NCI-H1930 (cell line): ENCODE data around the gene VSTM4.

Source experiments
- DNase-seq, 2 experiments: peaks; one replicate each; lab custom pipeline; 2025; lab: John Stamatoyannopoulos, UW

VSTM4 gene

GRCh38 chr10:49091450-49092210 is 23.7 kb downstream of the VSTM4 start:
- no peak for DNase-seq

- no peak for DNase-seq
Observed at GRCh38 chr10:49090696-49091380, 24.5 kb downstream of the VSTM4 start.

- DNase-seq, result no peak
Observed at GRCh38 chr10:49090189-49090575, 25.1 kb downstream of the VSTM4 start.

DNA sequence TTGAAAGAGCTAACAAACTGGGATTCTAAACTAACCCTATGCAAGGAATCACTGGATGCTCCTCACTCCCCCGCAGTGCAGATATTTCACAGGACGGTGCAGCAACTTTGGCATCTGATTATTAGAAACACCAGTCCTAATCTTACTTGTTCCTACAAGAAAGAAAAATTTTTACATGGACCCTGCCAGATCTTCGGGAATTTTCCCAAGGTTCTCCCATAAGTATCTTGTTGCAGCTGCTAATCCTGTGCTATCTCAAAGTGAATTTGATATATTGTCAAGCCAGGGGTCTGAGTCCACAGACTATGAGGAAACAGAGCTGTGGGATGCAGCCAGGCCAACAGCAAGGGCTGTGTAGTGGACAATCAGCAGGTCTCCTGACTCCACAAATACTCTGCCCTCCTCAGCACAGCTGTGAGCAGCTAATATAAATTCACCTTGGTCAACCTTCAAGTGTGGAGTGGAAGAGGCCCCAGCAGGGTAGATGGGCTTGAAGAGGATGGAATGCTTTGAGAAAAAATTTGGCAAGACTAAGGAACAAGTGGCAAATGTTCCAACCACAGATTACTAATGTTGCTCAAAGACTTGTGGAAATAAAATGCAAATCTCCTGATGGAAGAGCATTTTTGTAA is 25.6 kb downstream of the VSTM4 start:
- no peak for DNase-seq

- DNase-seq, result no peak
Observed at GRCh38 chr10:49089152-49089551, 26.2 kb downstream of the VSTM4 start.

- no peak for DNase-seq
Observed at GRCh38 chr10:49086889-49087288, 28.4 kb downstream of the VSTM4 start.

- DNase-seq, result no peak
Observed at GRCh38 chr10:49083261-49083660, 32.1 kb downstream of the VSTM4 start.

GRCh38 chr10:49082766-49083165 is 32.6 kb downstream of the VSTM4 start:
- DNase-seq, result no peak

- DNase-seq, result no peak
Observed at GRCh38 chr10:49081547-49082275, 33.6 kb downstream of the VSTM4 start.

DNA sequence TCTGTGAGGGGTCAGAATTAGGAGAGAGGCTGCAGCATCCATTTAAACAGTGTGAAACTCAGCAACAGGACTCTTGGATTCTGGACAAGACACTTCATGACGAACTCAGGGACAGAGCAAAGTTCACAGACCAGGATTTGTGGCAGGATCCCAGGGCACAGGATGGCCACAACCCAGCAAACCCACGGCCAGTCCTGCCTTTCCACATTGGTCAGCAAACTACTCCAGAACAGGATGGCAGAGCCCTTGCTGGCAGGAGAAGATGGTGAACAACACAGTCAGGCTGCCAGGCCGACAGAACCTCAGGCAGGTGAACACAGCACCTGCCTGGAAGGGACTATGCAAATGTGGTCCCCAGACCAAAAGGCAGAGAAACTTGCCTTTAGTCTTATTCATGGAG is 34.4 kb downstream of the VSTM4 start:
- DNase-seq, result no peak

DNA sequence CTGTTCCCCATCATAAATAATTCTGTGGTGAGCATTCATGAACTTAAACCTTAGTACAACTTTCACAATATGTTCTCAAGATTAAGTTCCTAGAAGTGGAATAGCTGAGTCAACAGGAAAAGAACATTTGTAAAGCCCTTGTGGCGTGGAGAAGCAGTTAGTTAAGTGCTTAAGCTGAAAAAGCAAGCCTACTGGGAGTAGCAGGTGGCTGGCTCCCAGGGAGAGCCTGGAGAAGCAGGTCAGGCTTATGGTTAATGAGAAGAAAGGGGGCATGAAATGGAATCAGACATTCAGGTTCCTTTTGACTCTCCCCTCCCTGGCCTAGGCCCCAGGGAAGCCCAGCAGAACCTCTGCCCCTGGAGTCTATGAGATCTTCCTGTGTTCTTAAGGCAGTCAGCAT is 35.3 kb downstream of the VSTM4 start:
- DNase-seq, result no peak

- DNase-seq, result no peak
Observed at GRCh38 chr10:49079499-49079898, 35.8 kb downstream of the VSTM4 start.

DNA sequence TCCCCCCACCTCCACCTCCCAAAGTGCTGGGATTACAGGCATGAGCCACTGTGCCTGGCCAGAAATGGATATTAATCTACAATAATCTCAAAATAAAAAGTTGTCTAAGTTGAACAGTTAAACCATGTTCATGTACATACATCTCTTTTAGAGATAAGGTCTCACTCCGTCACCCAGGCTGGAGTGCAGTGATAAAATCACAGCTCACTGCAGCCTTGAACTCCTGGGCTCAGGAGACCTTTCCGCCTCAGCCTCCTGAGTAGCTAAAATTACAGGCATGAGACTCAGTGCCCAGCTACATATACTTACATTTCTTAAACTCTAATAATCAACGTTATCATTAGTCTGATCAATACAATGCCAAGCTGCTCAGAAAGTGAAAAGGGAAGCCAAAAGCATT is 36.2 kb downstream of the VSTM4 start:
- no peak for DNase-seq

- DNase-seq, result no peak
Observed at GRCh38 chr10:49078433-49078832, 36.9 kb downstream of the VSTM4 start.

- DNase-seq, result no peak
Observed at GRCh38 chr10:49076741-49077521, 38.4 kb downstream of the VSTM4 start.

GRCh38 chr10:49076319-49076718 is 39.0 kb downstream of the VSTM4 start:
- DNase-seq, result no peak

GRCh38 chr10:49075743-49076142 is 39.6 kb downstream of the VSTM4 start:
- no peak for DNase-seq

DNA sequence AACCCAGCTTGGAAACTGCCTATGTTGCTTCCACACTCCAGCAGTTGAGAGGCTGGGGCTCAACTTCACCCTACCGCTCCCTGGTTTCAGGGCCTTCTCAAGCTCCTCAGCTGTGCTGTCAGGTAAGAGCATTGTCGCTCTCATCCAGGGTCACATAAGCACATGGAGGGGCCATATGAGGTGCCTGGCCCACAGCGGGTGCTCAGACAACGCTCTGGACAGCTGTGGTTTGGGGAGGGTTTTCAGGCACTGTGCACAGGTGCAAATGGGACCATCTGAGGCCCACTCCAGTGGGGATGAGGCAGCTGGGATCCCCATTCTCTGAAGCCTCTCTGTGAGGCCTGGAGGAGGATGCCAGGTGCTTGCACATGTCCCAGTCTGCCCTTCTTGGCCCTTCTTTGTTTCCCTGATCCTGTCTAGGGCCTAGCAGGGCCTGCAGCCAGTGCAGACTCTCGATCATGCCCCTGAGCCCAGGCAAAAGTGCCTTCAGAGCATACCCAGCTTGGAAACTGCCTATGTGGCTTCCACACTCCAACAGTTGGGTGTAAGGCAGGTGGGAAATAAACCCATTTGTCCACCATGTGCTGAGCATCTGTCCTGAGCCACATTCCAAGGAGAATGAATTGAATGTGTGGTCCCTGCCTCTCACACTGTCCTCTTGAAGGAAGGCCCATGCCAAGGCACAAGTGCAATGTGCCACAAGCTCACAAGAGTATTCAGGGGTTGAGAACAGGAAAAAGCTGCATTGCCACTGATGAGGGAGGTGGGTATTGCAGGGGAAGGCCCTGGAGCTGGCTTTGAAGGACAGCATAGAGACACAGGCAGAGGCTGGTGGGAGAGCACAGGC is 40.3 kb downstream of the VSTM4 start:
- DNase-seq, result no peak

- DNase-seq, result no peak
Observed at GRCh38 chr10:49072166-49072885, 43.0 kb downstream of the VSTM4 start.

DNA sequence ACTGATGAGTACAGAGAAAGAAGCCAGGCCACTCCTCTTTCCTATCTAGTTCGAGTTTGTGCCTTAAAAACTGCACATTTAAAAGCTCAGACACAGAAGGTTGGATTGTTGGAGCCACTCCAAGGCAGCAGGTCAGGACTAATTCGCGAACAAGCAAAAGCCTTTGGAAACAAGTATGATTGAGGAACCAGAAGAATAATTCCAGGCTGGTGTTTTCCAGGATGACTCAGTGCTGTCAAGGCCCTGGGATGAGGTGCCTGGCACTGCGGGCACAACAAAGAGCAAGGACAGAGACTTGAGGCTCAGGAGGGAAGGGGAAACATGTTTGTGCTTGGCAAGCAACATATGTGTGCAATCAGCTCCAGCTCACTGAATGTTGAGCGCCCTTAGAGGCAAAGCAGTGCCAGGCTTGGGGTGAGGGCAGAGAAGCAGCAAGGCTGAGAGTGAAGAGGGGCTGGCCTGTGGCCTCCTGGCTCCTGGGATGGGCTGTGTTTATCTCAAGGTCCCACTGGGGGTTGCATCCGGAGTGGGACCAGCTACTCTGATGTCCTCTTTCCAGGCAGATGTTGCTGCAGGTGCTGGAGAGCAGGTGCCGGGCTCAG is 44.1 kb downstream of the VSTM4 start:
- no peak for DNase-seq
